ENCODE results near the gene ABCC9.

- no peak for TF ChIP-seq CTCF (conservative IDR thresholded peaks at IDR 0.05)
- no peak for TF ChIP-seq ZFX (IDR thresholded peaks at IDR 0.05)
Observed at GRCh38 chr12:21865846-21866245, 75.4 kb downstream of the ABCC9 start.

All from C4-2B (cell line).